Measurements from ENCODE around the gene ADCY2. TPM values are rescaled to one million over a fixed set of nuclear protein-coding genes. Genes with fewer than 3 reads are reported as not detected.

The ADCY2 gene
- total RNA-seq, 1 donor from 2014 or later: 0.59 TPM

GRCh38 chr5:7375457-7375856 lies 20.5 kb upstream of the ADCY2 start:
- no peak overlapping the region for H3K4me3 ChIP-seq
- no peaks in the 10 kb centered on the region for H3K36me3 ChIP-seq
- no peaks in the 10 kb centered on the region for H3K27me3 ChIP-seq (ENCODE audit: low read depth)
- H3K9me3 ChIP-seq: no peaks in the 10 kb centered on the region
- no peak for ATAC-seq
- H3K27ac ChIP-seq: no peak overlapping the region
- DNase-seq: no peak
- no peak for TF ChIP-seq CTCF (IDR thresholded peaks at IDR 0.05)
- intact Hi-C loops (cut with DNase I): no loop called here
- H3K4me1 ChIP-seq: no peaks in the 10 kb centered on the region

DNA sequence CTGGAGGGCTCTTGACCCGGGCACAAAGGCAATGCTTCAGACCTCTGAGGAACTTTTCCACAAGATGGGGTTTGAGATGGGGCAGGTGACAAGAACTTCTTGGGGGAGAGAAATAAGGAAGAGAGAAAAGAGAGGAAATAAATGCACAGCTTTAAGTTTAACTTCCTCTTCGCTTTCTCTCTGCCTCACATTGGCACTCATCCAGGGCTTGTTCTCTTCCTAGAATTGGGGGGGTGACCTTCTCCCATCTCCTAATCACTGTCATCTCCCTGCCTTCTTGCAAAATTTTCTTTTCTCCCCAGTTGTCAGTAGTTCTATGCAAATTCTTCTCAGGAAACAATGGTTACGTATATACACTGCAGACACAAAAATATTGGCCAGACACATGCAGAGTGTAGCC lies 19.1 kb upstream of the ADCY2 start:
- intact Hi-C loops (cut with DNase I): no loop called here
- Histone ChIP-seq H3K4me1 (no peaks in the 10 kb centered on the region), H3K4me3 (no peak overlapping the region), H3K27ac (no peak overlapping the region), H3K9me3 (no peaks in the 10 kb centered on the region), H3K27me3 (ENCODE audit: low read depth) (no peaks in the 10 kb centered on the region), H3K36me3 (no peaks in the 10 kb centered on the region)
- no peak for TF ChIP-seq CTCF (IDR thresholded peaks at IDR 0.05)
- peak; percentile 33 to 52 for ATAC-seq
- no peak for DNase-seq

DNA sequence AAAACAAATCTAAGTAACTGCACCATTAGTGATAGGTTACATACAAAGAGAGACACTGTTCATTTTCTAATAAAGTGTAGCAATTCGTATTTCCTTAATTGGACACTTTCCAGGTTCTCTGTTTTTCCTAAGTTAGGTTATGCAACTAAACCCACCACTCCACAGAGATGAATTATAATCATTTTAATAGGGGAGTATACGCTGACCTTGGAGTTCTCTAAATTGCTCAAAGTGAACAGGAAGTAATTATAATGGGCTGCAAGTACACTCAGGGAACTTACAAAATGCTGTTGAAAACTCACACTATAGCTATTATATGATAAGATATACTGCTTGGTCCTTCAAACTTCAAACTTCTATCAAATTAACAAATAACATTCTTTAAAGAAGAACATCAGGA lies 18.2 kb upstream of the ADCY2 start:
- no peaks in the 10 kb centered on the region for H3K36me3 ChIP-seq
- no peaks in the 10 kb centered on the region for H3K9me3 ChIP-seq
- intact Hi-C loops (cut with DNase I): no loop called here
- DNase-seq (no peak), ATAC-seq (peak in 1 of 2 donors; percentile 26)
- no peak overlapping the region for H3K4me3 ChIP-seq
- H3K4me1 ChIP-seq: no peaks in the 10 kb centered on the region
- no peak overlapping the region for H3K27ac ChIP-seq
- no peaks in the 10 kb centered on the region for H3K27me3 ChIP-seq (ENCODE audit: low read depth)
- TF ChIP-seq CTCF (IDR thresholded peaks at IDR 0.05): no peak

- TF ChIP-seq CTCF (IDR thresholded peaks at IDR 0.05): no peak
- intact Hi-C loops (cut with DNase I): no loop called here
- no peak for ATAC-seq
These were observed 13.3 kb upstream of the ADCY2 start for GRCh38 chr5:7382588-7382987.

GRCh38 chr5:7385681-7386080 lies 10.3 kb upstream of the ADCY2 start:
- H3K27me3 ChIP-seq (ENCODE audit: low read depth): no peaks in the 10 kb centered on the region
- intact Hi-C loops (cut with DNase I): no loop called here
- no peaks in the 10 kb centered on the region for H3K4me1 ChIP-seq
- no peak for TF ChIP-seq CTCF (IDR thresholded peaks at IDR 0.05)
- H3K27ac ChIP-seq: no peak overlapping the region
- DNase-seq: no peak
- H3K36me3 ChIP-seq: no peaks in the 10 kb centered on the region
- ATAC-seq: no peak
- H3K9me3 ChIP-seq: no peaks in the 10 kb centered on the region
- H3K4me3 ChIP-seq: no peak overlapping the region

More at GRCh38 chr5:7382588-7382987, 13.3 kb upstream of the ADCY2 start:
- Histone ChIP-seq H3K4me3 (no peak overlapping the region), H3K27ac (no peak overlapping the region), H3K27me3 (ENCODE audit: low read depth) (no peaks in the 10 kb centered on the region), H3K4me1 (no peaks in the 10 kb centered on the region), H3K36me3 (no peaks in the 10 kb centered on the region), H3K9me3 (no peaks in the 10 kb centered on the region)
- no peak for DNase-seq

GRCh38 chr5:7388553-7388952 lies 7.4 kb upstream of the ADCY2 start:
- TF ChIP-seq CTCF (IDR thresholded peaks at IDR 0.05): no peak
- Histone ChIP-seq H3K4me3 (no peak overlapping the region), H3K4me1 (no peaks in the 10 kb centered on the region), H3K27me3 (ENCODE audit: low read depth) (no peaks in the 10 kb centered on the region), H3K9me3 (no peaks in the 10 kb centered on the region), H3K27ac (no peak overlapping the region), H3K36me3 (no peaks in the 10 kb centered on the region)
- ATAC-seq (no peak), DNase-seq (no peak)
- intact Hi-C loops (cut with DNase I): no loop called here
